HG02759 (cell line): Measurements from ENCODE around the gene ALG3.
A peak's percentile ranks its signal among the peaks of the same experiment; 100 is the strongest.

Experiments used
- ATAC-seq: cut with Tn5 transposase; IDR thresholded peaks from one replicate; pipeline ENCODE4 v1.9.1; 2021; ENCODE audit warnings: mild to moderate bottlenecking, moderate library complexity; ENCODE audit not compliant: unreplicated experiment

The ALG3 gene

DNA sequence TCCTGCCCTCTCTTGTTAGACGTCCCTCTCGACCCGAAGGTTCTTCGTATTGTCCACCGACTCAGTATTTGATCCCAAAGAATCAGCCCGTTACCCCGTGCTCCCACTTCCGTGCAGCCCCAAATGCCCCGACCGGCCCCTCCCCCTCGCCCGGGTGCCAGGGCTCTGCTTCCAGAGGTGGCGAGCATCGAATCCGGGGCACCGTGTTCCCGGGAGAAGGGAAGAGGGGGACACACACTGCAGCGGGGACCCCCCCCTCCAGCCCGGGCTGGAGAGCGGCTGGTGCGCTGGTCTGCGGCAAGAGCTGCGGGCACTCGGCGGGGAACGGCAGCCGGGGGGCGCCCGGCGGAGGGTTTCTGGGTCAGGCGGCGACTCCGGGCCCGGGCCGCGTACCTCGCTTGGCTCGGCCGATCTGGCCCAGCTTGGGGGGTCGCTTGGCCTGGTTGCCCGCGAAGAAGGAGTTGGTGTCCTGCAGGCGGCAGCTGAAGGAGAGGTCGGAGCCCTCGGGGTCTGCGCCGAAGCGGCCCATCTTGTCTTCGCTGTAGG is 12.0 kb upstream of the ALG3 start:
- ATAC-seq, result no peak

DNA sequence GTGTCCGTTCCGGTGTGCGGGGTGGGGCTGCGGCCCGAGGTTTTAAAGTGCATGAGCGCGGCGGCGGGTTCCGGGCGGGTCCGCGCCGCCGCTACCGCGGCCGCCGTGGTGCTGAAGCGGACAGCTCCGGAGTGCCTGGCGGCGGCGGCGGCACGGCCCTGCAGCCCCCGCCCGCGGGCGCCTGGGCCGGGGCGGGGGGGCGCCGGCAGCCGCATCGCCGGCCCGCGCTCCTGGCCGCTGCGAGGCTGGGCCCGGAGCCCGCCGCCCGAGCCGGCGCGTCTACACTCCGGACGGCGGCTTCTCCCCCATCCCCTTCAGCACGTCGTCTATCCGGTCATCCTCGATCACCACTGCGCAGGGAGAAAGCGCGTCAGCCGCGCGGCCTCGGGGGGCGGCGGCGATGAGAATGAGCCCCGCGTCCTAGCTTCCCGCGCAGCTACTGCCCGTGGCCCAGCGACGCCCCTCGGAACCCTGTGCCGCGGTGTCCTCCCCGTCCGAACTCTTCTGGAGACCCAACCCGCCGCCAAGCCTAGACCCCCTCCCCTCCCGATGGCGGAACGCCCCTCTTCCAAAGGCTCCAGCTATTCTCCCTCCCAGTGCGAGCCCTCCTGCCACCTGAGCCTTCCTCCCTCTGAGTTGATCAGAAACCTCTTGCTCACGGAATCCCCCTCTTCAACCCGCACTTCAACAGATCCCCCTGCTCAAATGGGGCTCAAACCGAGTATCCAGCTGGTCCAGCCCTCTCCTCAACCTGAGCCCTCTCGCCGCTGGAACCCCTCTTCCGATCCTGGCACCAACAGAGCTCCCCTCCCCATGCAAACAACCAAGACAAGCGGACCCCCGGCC is 11.3 kb upstream of the ALG3 start:
- ATAC-seq, result no peak

DNA sequence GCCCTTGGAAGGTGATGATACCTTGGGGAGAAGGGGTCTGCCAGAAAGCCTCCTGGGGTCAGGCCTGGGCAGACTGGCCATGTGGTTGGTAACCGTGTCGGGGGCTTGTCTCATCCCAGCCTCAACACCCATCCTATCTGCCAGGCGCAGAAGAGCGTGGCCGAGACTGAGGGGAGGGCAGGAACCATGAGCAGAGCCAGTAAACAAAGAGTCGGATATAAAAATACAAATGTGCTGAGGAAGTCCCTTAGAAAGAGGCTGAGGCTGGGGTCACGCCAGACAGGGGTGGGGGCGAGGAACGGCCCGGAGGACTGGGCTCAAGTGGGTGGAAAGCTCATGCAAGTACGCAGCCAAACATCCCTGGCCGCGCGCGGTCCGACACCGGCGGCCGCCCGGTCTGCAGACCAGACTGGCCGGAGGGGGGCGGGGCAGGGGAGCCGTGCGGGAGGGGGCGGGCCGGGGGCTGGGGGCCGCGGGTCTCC is 10.7 kb upstream of the ALG3 start:
- no peak for ATAC-seq

DNA sequence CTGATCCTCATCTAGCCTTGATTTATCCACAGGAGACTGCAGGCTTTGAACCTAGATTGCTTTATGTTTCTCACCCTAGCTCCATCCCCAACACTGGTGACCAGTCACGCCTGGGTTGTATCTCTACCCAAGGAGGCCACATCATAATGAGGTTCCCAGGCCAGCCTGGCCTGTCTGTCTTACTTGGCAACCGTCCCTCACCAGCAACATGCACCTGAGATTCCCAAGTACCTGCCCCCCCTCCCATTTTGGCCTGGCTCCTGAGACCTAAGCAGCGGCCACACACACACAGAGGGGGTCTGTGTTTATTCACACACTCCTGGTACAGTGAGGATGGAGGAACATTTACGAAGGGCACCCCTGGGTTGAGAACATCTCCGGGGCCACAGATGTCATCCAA is 10.2 kb upstream of the ALG3 start:
- no peak for ATAC-seq

DNA sequence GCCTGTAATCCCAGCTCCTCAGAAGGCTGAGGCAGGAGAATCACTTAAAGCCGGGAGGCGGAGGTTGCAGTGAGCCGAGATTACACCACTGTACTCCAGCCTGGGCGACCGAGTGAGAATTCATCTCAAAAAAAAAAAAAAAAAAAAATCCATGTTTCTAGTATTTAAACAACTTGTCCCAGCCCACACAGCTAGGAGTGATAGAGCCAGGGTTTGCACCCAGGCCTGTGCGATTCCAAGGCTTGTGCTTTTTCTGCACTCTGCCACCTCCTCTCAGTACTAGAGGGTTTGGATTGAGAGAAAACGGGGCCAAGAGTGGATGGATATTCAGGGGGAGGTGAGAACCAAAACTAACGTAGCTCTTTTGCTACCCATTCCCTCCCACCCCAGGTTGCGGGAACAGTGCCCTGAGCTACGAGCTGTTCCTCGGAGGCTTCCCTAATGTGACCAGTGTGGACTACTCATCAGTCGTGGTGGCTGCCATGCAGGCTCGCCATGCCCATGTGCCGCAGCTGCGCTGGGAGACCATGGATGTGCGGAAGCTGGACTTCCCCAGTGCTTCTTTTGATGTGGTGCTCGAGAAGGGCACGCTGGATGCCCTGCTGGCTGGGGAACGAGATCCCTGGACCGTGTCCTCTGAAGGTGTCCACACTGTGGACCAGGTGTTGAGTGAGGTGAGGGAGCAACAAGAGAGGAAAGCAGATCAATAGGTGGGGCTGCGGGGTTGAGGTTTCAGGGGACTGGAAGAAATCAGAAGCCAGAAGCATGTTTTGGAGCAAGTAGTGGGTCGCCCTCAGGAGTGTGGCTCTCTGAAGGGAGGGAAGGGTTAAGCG is 8.5 kb upstream of the ALG3 start:
- no peak for ATAC-seq

DNA sequence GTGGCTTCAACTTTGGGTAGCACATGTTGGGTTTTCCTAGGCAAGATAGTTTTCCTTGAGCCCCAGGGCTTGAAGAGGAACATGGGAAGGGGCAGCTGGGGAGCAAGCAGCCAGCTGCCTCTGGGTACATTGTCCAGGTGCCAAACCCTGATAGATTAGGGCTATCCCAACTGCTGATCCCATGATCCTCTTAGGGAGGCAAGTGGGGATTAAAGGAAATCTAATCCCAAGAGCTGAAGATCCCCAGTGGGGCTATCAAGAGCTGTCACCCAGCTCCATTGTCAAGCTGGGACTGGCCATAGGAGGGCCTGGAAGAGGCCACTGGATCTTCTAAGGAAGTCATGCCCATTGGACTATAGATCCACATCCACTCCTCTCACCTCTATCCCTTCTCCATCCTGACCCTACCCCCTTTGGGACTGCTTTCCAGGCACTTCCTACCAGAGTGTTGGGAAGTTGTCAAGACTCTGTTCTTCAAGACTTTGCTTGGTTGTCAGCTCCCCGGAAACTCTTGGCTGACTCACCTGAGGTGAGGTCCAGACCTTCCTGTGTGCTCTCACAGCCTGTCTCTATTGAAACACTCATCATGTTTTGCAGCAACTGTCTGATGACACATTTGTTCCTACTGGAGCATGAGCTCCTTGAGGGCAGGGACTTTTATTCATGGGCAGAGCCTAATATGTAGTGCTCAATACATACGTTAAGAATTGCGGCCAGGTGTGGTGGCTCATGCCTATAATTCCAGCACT is 6.7 kb upstream of the ALG3 start:
- ATAC-seq, result no peak

DNA sequence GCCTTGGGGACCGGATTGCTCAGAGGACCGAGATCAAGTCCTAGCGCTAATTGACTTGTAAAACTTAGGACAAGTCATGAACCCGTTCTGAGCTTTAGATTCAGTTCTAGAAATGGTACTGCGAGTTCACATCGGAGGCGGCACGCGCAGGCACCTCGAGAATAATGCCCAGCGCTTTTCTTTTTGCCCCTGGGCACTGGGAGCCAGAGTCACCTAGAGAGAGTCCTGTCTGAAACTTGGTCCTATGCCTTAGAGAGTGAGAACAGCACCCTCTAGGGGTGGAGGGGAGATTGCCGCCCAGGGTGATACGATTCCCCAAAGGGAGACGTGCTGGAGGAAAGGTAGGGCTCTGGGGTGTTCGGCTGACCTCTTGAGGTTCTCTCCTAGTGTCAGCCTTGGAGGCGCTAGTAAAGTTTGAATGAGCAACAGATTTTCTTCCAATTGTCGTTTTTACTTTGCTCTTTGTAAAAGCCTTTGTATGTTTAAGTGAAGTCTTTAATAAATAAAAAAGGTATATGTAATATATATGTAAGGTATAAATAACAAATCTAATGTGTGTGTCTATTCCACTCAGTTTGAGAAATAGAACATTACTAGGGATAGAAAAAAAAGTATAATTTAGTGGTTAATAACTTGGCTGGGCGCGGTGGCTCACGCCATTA is 1.5 kb upstream of the ALG3 start:
- peak; percentile 50 for ATAC-seq

DNA sequence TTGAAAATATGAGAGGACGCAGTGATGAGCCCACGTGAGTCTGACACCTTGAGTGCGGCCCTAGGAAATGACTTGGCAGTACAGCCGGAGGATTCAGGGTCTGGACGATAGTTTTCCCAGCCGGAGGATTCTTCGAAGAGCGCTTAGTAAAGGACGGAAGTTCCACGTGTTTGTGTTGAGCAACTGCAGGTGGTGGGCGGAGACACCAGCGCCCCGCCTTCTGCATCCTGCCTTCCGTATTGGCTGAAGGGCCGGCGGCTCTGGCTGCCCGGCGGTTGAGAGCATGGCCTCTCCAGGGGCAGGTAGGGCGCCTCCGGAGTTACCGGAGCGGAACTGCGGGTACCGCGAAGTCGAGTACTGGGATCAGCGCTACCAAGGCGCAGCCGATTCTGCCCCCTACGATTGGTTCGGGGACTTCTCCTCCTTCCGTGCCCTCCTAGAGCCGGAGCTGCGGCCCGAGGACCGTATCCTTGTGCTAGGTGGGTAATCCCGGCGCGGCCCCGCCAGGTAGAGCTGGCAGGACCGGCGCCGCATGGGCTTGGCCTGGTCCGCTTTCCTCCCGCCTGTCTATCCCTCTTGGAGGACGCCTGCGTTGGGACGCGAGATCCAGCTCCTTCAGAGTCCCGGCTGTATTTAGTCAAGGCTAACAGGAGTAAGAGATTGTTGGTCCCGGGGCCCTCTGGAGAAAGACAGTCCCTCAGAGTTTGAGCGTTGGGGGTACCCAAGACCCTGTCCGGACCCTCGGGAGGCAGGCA is 827 bp upstream of the ALG3 start, which contains the start of gene EEF1AKMT4:
EEF1AKMT4 (plus strand) TSS at position 261 of the 755 bp plus-strand sequence; CDS start at position 284, 23 bp downstream.
- peak; percentile 90 for ATAC-seq

DNA sequence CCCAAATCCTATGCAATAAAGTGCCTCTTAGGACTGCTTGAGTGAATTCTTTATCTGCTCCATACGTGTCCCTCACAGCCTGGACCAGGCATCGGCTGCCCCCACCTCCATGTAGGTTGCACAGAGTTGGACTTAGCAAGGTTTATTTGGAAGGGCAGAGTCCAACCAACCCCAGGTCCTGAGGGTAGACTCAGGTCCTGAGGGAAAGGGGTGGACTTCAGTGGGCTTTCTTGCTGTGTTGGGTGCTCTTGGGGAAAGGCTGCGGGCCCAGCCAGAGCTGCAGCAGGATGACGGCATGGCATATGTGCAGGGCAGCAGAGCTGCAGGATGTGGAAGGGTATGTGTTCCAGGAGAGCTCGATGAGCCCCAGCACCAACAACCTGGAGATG is 6.5 kb downstream of the ALG3 start:
- no peak for ATAC-seq

DNA sequence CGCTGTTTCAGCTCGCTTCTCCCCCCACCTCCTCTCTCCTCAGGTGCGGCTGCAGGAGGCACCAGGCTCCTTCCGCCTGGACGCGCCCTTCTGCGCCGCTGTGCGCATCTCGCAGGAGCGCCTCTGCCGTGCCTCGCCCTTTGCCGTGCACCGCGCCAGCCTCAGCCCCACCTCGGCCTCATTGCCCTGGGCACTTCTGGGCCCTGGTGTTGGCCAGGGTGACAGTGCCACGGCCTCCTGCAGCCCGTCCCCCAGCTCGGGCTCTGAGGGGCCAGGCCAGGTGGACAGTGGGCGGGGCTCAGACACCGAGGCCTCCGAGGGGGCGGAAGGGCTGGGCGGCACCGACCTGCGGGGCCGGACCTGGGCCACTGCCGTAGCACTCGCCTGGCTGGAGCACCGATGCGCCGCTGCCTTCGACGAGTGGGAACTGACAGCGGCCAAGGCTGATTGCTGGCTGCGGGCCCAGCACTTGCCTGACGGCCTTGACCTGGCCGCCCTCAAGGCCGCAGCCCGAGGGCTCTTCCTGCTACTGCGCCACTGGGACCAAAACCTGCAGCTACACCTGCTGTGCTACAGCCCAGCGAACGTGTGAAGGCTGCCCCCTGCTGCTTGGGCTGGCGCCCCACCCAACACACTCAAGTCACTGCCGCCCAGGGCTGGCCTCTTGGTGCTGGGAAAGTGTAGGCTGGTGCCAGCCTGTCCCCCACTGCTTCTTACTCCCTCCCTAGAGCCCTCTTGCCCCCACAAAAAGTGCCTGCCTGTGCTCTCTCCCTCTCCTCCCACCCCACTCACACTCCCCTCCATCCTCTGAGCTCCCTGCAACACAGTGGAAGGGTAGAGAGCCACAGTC is 7.1 kb downstream of the ALG3 start:
- no peak for ATAC-seq

DNA sequence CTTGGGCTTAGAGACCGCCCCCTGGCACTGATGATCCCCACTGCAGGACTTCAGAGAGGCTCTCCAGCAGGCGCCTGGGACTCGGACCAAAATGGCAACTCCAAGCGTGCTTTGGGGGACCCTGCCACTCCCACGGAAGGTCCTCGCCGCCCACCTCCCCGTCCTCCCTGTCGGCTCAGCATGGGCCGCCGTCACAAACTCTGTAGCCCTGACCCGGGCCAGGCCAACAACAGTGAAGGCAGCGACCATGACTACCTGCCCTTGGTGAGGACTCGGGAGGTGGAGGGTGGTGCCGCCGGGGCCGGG is 7.7 kb downstream of the ALG3 start:
- no peak for ATAC-seq

DNA sequence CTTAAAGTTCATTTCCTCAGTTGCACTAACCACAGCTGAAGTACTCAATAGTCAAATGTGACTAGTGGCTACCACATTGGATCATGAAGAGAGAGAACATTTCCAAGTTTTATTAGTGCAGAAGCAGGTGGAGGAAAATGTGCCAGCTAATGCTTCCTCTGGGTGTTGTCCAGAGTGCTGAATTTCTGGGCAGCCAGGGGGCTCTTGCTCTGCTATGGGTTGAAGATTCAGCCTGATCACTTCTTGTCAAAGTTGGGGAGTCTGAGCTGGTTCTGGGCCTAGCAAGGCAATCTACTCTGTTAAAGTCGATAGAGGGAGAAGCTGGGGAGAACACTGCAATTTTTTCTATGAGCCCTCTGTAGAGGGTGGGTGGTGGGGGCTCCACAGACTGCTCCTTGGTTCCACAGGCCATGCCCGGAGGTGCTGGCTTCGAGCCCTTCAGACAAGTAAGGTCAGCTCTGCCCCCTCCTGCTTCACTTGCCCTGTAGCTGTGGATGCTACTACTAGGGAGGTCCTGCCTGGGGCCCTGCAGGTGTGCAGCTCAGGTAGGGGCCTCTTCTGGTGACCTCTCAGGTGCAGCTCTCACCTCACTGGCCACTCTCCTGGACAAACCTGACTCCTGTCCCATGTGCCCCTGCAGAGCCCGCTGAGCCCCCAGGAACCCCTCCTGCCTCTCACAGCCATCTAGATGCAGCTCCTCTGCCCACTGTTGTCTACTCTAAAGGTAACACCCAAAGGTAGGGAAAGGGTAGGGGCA is 8.2 kb downstream of the ALG3 start:
- no peak for ATAC-seq

DNA sequence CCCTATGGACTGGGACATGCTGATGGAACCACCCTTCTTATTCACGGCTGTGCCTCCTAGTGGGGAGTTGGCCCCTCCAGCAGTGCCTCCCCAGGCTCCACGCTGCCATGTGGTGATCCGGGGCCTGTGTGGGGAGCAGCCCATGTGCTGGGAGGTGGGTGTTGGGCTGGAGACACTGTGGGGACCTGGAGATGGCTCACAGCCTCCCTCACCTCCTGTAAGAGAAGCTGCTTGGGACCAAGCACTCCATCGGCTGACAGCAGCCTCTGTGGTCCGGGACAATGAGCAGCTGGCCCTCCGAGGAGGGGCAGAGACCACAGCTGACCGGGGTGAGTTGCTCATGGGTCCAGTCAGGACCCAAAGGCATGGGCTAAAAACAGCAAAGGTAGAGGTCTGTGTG is 9.1 kb downstream of the ALG3 start:
- no peak for ATAC-seq

DNA sequence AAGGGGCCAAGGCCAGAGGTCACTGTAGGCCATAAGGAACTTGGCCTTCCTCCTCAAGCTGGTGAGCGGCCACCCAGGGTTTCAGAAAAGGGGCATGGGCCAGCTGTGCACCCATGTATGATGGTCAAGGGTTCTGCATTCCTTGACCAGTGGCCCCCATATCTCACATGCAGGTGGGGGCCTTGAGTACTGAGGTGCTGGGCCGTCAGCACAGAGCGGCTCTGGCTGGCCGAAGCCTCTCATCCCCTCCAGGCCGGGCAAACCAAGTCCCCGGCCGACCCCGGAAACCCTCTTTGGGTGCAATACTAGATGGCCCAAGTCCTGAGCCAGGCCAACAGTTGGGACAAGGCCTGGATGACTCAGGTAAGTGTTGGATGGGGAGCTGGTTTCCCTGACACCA is 9.5 kb downstream of the ALG3 start:
- ATAC-seq, result no peak

DNA sequence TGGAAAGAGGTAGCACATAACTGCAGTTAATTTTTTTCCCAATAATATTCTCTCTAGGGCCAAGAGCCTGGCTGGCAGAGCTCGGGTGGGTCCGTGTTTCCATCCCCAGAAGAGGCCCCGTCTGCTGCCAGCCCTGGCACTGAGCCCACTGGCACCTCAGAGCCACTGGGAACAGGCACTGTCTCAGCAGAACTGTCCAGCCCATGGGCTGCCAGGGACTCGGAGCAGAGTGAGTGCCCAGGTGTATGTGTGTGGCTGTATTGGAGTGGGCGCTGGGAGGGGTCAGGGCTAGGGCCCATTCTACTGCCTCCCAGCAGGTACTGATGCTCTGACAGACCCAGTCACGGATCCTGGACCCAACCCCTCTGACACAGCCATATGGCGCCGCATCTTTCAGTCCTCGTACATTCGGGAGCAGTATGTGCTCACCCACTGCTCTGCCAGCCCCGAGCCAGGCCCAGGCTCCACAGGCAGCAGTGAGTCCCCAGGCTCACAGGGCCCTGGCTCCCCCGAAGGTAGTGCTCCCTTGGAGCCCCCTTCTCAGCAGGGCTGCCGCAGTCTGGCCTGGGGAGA is 10.4 kb downstream of the ALG3 start:
- ATAC-seq, result no peak

DNA sequence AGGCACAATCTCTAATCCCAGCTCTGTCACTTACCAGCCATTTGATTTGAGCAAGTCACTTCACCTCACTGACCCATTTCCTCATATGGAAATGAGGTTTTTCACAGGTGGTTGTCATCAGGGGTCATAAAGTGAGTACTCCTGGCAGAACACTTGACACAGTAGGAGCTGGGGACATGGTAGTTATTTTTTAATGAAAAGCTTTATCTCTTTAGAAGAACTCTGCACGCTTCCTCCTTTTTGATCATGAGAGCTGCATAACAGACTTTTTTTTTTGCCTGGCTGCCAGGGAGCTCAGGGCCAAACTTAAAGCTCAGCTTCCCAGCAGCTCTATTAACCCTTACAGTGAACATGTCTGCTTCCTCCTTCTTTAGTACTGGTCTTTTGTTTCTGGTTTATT is 11.0 kb downstream of the ALG3 start:
- no peak for ATAC-seq

DNA sequence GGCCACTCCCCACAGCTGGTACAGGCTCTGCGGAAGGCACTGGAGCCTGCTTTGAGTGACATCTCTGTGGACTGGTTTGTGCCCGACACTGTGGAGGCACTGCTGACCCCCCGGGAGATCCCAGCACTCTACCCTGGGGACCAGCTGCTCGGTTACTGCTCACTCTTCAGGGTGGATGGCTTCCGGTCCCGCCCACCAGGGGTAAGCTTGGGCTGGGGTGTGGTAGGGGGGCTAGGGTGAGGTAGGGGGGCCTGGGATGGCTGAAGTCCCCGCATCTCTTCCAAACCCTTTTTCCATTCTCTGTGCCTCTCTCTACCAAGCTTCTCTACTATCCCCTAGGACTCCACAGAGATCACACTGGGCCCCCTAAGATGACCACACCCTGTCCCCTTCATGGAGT is 11.6 kb downstream of the ALG3 start:
- ATAC-seq, result no peak

DNA sequence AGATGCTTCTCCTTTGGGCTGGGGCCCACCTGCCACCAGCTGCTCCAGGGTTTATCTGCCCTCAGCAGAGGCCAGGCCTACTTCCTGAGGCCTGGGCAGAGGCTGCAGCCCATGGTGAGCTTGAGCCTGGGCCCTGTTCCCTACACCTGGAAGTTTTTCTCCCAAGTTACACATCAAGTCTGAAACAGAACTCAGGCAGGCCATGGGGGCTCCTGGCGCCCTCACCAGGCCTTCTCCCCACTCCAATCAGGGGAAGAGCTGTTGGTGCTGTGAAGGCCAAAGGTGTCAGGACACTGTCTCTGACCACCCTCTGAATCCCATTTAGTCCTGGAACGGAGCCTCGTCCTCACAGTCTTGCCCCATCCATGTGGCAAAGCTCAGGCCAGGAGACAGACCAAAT is 12.1 kb downstream of the ALG3 start:
- no peak for ATAC-seq
